ENCODE measurements around the gene SCFD2.
A peak's percentile ranks its signal among the peaks of the same experiment; 100 is the strongest.
"Not testable (repeated sequence)": the region's sequence is repeated elsewhere in the genome, so short reads cannot be mapped to it uniquely, and the experiment has no call there.

Gene SCFD2

GRCh38 chr4:53340145-53340544, 25.7 kb downstream of the SCFD2 start:
- not testable (repeated sequence) for DNase-seq (ENCODE audit: low spot score)

- not testable (repeated sequence) for DNase-seq (ENCODE audit: low spot score)
Measured at GRCh38 chr4:53334916-53335315, 30.9 kb downstream of the SCFD2 start.

- no peak for DNase-seq (ENCODE audit: low spot score)
Measured at GRCh38 chr4:53326535-53326934, 39.3 kb downstream of the SCFD2 start.

- DNase-seq (ENCODE audit: low spot score) = no peak
Measured at GRCh38 chr4:53322696-53323095, 43.2 kb downstream of the SCFD2 start.

GRCh38 chr4:53321984-53322289, 43.9 kb downstream of the SCFD2 start:
- no peak for DNase-seq (ENCODE audit: low spot score)

- DNase-seq (ENCODE audit: low spot score) = peak; percentile 76
Measured at GRCh38 chr4:53321151-53321983, 44.5 kb downstream of the SCFD2 start.

- DNase-seq (ENCODE audit: low spot score) = no peak
Measured at GRCh38 chr4:53315300-53315699, 50.6 kb downstream of the SCFD2 start.

GRCh38 chr4:53314252-53314651, 51.6 kb downstream of the SCFD2 start:
- DNase-seq (ENCODE audit: low spot score) = no peak

- no peak for DNase-seq (ENCODE audit: low spot score)
Measured at GRCh38 chr4:53313510-53313909, 52.4 kb downstream of the SCFD2 start.

GRCh38 chr4:53309321-53310040, 56.4 kb downstream of the SCFD2 start:
- peak; percentile 29 for DNase-seq (ENCODE audit: low spot score)

- DNase-seq (ENCODE audit: low spot score) = no peak
Measured at GRCh38 chr4:53307819-53308780, 57.8 kb downstream of the SCFD2 start.

GRCh38 chr4:53307210-53307609, 58.7 kb downstream of the SCFD2 start:
- no peak for DNase-seq (ENCODE audit: low spot score)

- peak; percentile 66 for DNase-seq (ENCODE audit: low spot score)
Measured at GRCh38 chr4:53306729-53307128, 59.1 kb downstream of the SCFD2 start.

- DNase-seq (ENCODE audit: low spot score) = not testable (repeated sequence)
Measured at GRCh38 chr4:53292209-53292608, 73.7 kb downstream of the SCFD2 start.

- DNase-seq (ENCODE audit: low spot score) = no peak
Measured at GRCh38 chr4:53281438-53281837, 84.4 kb downstream of the SCFD2 start.

GRCh38 chr4:53280846-53281245, 85.0 kb downstream of the SCFD2 start:
- DNase-seq (ENCODE audit: low spot score) = no peak

GRCh38 chr4:53274609-53275268, 91.1 kb downstream of the SCFD2 start:
- no peak for DNase-seq (ENCODE audit: low spot score)

- peak; percentile 50 for DNase-seq (ENCODE audit: low spot score)
Measured at GRCh38 chr4:53273726-53274125, 92.1 kb downstream of the SCFD2 start.

- DNase-seq (ENCODE audit: low spot score) = no peak
Measured at GRCh38 chr4:53267026-53267425, 98.8 kb downstream of the SCFD2 start.

- not testable (repeated sequence) for DNase-seq (ENCODE audit: low spot score)
Measured at GRCh38 chr4:53255986-53256385, 109.9 kb downstream of the SCFD2 start.

GRCh38 chr4:53240573-53240972, 125.3 kb downstream of the SCFD2 start:
- peak; percentile 35 for DNase-seq (ENCODE audit: low spot score)

GRCh38 chr4:53238352-53238751, 127.5 kb downstream of the SCFD2 start:
- not testable (repeated sequence) for DNase-seq (ENCODE audit: low spot score)

Data from AG08395 (cell line).